CD4-positive, alpha-beta T cell treated with Interleukin-6 at 100 ng/mL for 8 hours (primary cell): ENCODE data around the gene FAM135A.

Experiments
- DNase-seq: peaks from one replicate; pipeline ENCODE4 v3.0.0-alpha.2; 2020; ENCODE audit warnings: mixed read lengths, low spot score

FAM135A gene

DNA sequence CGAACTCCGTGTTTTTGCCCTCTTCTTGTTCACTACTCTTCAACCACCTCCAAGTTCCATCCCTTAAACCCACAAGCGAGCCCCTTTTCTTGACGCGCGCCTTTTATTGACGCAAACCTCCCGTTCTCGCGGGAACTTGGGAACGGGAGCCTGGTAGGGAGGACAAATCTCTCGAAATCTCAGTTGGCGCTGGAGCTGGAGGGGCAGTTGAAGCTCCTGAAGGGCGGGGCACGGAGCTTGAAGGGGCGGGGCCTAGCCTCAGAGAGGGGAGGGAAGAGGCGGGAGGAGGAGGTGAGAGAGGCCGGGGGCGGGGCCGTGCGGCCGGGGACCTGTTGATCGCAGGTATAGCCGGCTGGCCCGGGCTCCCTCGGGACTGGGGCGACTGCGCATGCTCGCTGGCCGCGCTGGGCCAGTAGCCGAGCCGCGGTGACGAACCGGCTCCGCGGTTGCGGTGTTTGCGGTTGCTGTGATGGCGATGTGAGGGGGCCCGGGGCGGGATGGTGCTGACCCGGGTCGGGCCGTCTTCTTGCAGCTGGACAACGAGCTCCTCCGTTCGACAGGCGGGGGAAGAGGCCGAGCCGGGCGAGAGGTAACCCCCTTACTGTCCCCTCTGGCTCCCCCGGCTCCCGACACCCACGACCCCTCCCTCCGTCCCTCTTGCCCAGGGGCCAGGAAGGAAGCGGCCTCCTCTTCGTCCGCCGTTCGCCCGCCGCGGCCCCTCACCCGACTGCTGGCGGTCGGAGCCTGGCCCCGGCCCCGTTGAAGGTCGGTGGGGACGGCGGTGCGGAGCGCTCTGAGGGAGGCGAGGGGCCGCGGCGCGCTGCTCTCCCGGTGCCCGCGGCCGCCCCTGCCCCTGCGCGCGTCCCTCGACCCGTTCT, at the start of gene FAM135A:
Gene FAM135A (plus strand): TSS at position 395 of the 878 bp plus-strand sequence. CDS start 14,835 bp downstream, outside the sequence.
- DNase-seq: peak; percentile 96

DNA sequence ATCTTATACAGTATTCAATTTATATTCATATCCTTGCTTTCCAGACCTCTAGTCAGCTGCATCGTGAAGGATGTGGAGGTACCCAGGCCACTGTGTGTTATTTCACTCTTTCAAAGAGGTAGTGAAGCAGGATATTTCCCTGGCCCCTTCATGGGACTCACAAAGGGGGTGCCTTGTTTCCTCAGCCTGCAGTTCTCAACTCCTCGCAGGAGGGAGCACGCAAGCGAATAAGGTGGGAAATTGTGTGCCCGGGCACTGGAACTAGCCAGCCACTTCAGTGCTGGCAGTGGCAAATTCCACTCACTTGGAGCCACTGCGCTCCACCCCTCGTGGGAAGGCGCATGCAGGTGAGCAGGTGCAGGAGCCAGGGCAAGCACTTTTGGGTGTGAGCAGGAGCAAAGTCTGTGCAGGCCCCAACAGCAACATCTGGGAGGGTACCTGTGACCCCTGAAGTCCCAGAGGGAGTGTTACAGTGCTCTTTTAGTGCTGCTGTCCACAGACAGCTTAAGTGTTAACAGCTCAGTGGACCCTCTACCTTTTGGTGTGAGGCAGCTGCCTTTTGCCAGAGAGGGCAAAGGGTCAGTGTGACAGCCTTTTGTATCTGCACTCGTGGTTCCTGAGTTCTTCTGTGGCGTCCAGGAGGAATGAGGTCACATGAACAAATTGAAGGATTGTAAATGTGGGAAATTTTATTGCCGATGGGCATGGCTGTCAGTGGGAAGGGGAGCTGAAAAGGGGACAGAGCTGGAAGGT, 49.4 kb upstream of the FAM135A start:
- no peak for DNase-seq

DNA sequence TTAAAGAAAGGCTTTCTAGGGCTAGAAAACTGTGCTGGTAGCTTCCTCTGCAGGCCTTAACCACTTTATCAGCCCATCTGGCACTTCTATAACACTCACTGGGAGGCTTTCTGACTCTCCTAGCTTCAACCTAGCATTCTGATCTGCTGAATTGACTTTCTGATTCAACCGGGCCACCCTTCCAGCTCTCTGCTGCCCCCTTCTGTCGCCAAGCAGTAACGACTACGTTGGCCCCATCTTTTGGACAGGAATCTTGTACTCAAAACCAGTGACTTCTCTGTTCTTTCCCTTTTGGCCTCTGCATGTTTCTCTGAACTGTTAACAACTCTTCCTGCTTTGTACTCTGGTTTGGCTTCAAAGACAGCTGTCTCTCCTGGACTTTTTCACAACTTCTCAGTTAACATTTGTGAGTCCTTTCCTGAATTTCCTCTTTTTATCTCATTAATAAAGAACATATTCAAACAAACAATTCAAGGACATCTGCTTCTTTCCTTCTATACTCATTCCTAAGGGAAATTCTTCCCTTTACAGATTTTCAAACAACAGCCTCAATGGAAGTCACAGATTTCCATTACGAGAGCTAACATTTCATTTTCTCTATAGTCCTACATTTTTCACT, 43.9 kb upstream of the FAM135A start:
- DNase-seq: peak; percentile 57

DNA sequence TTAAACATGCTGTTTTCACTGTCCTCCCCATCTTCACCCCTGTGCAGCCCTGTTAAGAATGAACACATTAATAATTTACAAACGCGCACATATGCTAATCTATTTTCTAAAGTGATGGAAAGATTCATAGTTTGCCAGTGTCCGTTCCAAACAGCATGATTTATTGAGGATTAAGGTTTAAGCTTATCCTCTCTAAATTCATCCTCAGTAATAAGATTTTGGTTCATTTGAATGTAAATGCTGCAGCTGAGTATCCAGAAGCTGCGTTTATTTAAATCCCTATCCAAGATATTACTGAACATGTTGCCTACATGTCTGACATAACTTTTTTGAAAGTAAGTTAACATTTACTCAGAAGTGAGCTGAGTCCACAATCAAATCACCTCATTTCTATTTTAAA, 42.8 kb upstream of the FAM135A start:
- no peak for DNase-seq

DNA sequence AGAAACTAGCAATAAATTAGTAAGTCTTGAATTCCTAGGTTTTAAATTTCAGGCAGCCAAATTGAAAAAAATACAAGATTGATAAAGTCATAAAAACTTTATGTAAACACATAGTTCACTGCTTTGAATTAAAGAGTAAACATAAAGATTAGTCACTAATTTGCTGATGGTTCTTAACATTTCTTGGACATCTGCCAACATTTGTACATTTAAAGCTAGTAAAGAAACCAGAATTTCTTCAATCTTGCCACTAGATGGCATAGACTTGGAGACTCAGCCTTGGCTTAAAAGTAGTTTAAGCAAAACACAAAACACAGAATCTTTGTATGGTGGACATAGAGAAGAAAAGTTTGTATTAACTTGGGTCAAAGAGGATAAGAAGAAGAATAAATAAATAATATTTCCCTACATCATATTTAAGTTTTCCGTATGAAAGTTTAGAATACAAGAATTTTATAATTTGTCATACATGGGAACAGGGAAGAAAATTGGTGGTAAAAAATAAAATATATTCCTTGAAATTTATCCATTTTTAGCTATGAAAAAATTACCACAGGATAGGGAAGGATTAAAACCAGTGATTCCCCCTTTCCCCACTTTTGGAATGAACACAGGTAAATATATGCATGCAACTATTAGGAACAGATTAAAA, 41.7 kb upstream of the FAM135A start:
- DNase-seq: peak; percentile 42

DNA sequence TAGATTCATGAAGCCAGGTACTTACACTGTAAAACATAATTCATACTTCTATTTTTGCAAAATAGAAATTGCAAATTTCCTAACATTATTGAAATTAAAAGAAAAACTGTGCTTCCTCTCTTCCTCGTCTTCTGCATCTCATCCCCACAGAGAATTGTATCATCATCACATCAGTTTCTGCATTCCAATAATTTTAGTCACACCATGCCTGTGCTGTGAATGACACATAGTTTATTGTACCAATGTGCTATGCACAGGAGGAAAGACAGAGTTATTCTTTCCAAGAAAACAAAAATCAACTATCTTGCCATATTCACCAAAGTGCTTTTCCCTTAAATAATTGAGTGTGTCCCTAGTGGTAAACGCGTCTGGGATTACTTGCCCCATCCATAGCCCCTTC, 38.1 kb upstream of the FAM135A start:
- DNase-seq: no peak

DNA sequence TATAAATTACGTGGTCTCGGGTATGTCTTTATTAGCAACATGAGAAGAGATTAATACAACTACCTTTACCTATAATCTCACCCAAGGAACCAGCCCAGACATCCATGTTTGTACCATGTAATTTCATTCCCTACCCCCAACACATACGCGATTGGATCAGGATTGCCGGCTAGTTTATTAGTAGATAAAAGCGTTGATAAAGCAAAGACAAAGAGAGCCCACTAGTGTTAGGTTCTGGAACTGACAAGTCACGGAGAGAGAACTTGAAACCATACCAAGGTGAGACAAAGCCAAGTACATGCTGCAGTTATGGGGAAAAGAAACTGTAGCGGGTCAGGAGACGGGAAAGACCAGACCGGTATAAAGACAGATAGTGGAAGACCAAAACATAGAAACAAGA, 37.4 kb upstream of the FAM135A start:
- no peak for DNase-seq

DNA sequence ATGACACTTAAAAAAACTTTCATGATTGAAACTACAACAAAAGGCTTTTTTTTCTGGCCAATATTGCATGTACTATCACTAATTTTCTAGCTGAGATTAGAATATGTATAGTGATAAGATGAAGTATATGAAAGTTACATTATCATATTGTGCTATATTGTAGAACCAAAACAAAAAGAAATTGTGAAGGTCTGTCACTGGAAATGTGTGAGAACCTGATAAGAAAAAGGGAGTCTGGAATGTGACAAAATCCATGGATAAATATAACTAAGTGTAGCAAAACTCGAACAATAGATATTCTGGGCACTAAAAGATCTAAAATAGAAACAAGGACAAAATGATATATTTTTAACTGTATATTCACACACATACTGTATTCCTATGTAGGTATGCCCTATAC, 36.7 kb upstream of the FAM135A start:
- no peak for DNase-seq

DNA sequence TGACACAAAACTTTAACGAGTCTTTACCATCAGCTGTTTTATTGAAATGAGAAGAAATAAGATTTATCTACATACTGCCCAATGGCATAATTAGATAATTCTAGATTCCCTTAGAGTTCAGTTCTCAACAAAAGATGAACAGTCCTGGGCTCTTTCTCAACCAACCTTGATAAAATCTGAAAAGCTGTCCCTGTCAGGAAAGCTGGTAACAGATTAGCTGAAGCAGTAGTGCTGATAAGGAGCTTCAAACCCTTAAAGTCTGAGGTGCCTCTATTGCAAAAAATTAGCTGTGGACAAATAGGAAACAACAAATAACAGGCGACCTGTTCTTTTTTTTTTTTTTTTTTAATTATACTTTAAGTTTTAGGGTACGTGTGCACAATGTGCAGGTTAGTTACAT, 35.9 kb upstream of the FAM135A start:
- DNase-seq: no peak

DNA sequence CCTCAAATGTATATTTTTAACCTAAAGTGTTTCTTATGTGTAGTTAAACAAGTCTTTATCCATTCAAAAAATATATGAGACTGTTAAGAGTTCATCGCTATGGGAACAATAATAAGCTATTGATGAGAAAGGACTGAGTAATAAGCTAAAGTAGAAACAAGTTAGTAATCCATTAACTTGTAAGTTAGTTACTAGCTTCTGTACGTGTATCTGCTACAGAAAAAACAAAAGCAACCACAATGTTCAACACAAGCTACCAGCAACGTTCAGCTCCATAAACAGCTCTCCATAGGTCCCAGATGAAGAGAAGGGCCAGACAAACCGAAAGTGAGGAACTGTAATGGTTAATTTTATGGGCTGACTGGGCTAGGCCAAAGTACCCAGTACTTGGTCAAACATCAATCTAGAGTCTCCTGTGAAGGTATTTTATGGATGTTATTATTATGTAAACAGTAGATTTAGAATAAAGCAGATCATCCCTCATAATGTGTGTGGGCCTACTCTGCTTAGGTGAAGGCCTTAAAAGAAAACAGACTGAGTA, 33.8 kb upstream of the FAM135A start:
- DNase-seq: no peak

DNA sequence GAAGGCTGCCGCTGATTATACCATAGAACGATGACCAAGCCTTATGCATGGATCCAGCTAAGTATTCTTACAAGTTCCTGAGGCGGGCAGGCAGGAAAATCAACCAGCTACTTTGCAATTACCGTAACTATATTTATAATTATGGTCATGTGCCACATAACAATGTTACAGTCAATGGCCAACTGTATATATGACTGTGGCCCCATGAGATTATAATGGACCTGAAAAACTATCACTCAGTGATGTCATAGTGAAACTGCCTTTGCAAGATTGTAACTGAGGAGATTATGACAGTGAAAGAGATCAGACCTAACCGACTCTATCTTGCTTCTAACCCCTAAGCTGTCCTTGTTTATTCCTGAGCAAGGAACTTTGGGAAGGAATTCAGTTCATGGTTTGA, 33.1 kb upstream of the FAM135A start:
- DNase-seq: no peak

DNA sequence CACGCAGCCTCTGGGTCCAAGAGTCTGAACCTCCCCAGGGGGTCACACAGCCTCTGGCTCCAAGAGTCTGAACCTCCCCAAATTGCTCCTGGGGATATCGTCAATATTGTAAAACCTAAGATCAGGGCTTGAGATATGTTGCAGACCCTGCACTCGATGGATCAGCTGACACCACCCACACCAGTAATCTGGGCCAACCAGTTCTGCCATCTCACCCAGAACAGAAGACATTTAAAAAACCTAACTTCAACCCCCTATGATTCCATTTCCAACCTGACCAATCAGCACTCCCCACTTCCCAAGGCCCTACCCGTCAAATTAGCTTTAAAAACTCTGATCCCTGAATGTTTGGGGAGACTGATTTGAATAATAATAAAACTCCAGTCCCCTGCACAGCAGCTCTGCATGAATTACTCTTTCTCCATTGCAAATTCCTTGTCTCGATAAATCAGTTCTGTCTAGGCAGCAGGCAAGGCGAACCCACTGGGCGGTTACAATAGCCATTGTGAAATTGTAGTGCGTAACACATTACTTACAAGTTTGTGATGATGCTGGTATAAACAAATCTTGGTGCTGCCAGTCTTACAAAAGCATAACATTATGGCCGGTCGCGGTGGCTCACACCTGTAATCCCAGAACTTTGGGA, 32.4 kb upstream of the FAM135A start:
- no peak for DNase-seq

DNA sequence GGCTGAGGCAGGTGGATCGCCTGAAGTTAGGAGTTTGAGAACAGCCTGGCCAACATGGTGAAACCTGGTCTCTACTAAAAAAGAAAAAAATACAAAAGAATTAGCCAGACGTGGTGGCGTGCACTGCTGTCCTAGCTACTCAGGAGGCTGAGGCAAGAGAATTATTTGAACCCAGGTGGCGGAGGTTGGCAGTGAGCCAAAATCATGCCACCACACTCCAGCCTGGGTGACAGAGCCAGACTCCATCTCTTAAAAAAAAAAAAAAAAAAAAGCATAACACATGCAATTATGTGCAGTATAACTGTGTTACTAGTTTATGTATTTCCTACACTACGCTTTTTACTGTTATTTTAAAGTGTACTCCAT, 31.9 kb upstream of the FAM135A start:
- no peak for DNase-seq

DNA sequence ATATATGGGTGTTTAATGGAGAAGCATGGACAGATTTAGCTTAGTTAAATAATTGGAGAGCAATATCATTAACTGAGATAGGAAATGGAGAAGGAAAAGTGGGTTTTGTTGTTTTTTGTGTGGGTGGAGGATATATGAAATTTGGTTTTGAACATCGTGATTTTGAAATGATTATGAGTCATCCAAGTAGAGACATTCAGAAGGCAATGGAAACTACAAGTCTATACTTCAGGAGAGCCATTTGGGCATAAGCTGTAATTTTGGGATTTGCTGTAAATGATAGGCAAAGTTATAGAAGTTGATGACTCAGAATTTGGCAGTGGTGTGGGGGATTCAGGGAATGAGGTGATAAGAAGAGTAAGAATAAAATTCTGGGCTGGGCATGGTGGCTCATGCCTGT, 27.4 kb upstream of the FAM135A start:
- no peak for DNase-seq

DNA sequence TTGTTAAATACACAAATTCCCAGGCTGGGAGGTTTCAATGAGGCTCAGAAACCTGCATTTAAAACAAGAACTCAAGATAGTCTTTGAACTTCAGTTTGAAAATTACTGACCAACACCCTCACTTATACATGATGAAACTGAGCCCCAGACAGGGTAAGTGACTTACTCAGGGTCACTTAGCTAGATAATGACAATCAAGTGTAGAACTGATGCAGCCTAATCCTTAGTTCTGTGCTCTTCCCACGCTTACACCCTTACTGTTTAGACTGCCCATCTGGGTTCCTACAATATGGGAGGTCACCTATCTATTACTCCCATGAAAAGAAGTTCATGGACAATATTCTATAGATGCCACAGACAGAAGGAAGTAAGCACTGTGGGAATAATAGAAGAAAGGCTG, 24.5 kb upstream of the FAM135A start:
- no peak for DNase-seq

DNA sequence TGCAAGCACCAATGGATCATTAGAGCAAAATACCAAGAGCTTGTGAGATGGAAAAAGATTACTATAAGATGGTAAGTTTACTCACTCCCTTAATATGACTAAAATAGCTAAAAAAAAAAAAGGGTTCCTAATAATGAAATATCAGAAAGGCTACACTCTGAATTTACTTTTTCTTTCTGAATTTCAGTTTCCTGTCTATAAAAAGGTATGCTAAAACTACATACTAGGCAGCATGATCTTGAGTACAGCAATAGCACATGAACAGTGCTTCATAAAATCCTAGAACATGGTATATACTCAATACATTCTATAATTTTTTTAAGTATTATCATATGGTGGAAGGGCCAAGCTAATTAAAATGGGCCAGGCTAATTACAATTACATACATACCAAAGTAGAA, 24.0 kb upstream of the FAM135A start:
- no peak for DNase-seq

DNA sequence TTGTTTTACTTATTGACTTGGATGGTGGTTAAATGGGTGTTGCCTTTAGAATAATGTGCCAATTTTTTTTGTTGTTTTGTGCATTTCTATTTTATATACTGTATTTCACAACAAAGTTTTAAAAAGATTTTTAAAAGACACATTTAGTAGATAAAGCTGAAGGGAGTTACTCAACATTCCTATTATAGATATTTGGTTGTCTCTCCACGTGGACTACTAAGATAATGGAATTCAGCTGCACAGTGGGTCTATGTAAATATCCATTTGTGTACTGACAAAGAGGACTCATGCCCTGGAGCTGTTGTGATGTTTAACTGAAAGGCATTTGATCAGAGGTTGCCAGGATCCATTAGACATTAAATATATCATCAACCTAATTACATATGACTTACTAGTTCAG, 23.2 kb upstream of the FAM135A start:
- DNase-seq: no peak

DNA sequence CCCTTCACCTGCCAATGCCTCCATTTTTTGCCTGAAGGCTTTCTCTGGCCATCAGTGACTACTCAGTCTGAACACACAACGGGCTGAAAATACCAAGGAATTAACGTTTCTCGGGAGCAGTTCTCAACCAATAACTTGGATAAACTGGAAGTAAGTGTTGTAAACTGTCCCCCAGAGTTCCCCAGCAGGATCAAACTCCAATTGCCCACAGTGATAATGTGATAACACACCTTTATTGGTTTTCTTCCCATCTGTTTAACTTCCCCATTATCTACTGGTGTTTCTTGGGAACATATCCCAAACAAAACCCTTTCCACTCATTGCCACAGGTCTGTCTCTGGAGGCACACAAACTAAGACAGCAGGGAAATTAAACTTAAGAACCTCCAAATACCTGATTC, 21.8 kb upstream of the FAM135A start:
- DNase-seq: no peak

DNA sequence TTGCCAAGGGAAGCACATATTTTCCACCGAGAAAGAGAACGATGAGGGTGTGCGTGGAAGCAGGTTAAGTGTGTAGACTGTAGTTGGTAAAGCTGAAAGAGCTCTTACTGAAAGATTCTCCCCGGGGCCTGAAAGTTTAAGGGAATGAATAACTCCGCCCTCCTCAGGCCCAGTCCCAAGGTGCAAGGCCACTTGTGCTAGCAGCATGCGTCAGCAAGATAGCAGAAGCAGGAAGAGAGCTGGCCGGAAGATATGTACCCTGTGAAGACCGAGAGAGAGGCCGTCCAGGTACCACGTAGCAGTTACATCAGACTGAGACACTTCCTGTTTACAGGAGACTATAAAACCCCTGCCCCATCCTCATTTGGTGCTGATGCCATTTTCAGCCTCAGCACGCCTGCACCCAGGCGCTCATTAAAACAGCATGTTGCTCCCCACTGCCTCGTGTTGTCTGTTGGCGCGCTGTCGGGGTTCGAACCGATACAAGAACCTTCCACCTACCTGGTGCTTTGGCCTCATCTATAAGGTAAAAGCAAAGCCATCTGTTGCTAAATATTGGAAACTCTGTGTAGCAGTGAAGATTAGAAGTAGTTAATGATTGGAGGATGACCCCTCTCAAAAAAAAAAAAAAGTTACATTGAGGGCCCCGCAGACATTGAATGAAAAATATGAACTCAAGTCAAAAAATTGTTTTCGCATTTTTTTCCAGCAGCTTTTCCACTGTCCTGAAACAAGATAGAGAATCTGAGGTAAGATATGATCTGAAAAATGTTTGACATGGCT, 18.6 kb upstream of the FAM135A start:
- no peak for DNase-seq

DNA sequence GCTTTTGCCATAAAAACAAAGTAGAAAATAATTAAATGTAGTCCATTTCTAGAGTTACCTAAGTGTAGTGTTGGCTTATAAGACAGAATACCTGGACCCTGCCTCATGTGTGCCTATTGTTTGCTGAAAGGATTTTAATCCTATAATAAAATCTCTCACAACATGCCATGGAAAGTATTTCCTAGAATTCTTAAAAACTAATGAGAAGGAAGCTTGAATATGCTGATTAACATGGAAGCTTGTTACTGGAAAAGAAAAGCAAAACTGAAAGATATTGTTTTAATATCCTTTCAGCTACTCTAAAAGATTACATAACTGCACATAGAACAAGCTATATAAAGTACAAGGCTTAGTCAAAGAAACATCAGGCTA, 18.0 kb upstream of the FAM135A start:
- DNase-seq: no peak

DNA sequence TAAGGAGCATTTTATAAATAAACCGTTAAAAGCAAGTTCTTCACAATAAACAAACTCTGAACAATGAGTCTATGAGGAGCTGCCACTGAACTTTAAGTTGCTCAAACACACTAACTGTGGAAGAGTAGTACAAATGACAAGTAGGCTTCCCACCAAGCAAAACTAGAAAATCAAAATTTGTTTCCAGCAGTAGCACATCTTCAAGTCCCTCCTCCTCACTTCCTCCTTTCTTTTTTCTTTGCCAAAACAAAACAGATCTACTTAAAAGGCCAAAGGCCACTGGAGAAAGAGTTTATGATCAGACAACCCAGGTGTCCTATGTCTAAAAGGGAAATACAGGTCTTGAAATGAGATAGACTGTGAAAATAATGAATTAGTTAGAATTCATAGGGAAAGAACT, 17.1 kb upstream of the FAM135A start:
- no peak for DNase-seq
